NCI-H146 (cell line): ENCODE results near the gene BIRC7.

Experiments
- DNase-seq: peaks from one replicate; lab custom pipeline; 2025; lab: John Stamatoyannopoulos, UW

BIRC7 gene

DNA sequence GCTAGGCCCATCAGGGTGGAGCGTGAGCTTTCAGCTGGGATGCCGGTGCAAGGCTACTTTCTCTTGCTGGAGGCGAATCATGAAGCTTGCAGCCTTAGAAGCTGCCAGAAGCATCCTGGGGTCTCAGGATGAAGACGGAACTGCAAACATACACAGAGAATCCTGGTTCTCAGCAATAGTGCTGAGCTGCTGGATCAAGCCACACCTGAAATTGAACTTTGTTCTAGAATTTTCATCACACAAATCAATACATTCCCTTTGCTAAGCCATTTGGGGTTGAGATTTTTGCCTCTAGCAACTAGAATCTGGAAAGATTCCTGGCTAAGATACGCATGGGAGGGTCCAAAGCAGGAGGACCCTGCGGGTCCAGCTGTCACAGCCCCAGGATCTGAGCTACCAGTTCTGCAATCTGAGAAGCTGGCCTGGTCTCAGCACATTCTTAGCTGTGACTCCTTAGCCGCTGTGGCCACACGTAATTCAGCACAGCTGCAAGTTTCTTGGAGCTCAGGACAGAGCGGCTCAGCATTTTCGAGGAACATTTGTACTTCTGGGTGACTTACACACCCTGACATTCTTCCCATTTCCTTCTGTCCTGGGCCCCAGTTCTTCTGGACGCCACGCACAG, 30.3 kb downstream of the BIRC7 start:
- no peak for DNase-seq

DNA sequence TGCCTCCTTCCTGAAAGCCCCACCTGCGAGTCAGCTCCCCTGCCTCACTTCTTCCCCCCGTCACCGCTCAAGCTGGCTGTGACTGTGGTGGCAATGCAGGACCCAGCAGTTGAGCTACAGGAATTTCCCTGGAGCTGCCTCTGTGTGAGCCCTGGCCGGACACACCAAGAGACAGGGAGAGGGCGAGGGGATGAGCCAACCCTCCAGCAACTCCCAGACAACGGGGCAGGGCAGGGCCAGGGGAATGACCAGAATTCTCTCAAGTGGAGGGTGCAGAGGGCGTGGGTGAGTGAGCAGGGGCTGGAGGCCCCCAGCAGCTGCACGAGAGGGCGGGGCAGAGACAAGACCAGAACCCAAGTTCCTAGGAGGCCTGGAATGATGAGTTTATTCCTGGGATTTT, 32.0 kb downstream of the BIRC7 start:
- no peak for DNase-seq

DNA sequence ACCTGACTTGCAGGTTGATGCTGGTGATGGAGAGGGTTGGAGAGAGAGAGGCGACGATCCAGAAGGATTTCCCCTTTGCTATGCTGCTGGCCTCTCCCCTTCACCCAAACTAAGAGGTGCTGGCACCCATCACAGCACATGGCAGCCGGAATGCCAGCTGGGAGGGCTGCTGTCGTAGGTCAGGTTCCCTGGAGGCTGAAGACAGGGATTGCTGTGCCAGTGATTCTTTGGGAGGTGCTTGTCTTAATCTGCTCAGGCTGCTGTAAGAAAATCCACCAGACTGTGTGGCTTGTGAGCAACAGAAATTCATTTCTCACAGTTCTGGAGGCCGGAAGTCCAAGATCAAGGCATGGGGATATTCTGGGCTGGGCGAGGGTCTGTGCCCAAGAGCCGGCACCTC, 32.6 kb downstream of the BIRC7 start:
- DNase-seq, result no peak

DNA sequence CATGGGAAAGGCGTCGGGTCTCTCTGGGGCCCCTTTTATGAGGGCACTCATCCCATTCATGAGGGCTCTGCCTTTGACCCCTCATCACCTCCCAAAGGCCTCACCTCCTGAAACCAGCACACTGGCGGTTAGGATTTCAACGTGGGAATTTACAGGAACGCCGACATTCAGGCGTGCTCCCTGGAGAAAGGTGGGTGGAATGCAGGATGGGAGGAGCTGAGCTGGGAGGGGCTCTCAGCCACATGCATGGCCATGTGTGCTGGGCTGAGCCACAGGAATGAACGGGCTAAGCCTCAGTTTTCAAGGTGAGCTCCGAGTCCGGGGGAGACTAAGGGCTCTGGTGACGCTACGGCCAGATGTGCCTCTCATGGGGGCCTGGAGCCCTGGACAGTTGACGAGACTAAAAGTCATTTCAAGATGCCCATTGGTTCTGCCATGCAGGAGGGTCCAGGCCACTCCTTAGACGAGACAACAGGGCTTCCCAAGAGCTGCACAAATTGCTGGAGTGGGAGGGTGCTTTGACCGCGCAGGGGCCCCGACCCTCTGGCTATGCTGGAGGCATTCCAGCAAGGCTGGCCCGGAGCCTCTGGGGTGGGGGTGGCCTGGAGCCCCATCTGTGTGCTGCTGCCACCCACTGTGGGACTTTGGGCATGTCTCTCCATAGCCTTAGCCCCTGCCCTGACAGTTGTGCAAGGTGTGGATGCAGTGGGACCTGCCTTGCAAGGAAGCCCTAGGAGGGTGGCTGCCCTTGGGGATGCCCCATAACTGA, 33.1 kb downstream of the BIRC7 start:
- DNase-seq, result no peak

DNA sequence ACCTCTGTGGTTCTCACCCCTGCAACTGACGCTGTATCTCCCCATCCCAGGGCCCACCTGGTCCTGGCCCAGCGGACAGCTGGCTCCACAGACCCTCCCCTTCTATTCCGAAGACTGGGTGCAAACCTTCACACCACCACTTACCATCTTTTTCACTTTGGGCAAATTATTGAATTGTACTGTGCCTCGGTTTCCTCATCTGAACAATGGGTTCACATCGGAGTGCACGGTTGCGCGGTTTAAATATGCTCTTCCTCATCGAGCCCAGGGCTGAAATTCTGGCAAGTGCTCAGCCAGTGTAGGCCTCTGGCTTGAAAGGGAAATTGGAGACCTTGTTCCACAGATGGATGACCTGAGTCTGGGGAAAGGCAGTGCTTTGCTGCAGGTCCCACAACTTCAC, 34.0 kb downstream of the BIRC7 start:
- no peak for DNase-seq

DNA sequence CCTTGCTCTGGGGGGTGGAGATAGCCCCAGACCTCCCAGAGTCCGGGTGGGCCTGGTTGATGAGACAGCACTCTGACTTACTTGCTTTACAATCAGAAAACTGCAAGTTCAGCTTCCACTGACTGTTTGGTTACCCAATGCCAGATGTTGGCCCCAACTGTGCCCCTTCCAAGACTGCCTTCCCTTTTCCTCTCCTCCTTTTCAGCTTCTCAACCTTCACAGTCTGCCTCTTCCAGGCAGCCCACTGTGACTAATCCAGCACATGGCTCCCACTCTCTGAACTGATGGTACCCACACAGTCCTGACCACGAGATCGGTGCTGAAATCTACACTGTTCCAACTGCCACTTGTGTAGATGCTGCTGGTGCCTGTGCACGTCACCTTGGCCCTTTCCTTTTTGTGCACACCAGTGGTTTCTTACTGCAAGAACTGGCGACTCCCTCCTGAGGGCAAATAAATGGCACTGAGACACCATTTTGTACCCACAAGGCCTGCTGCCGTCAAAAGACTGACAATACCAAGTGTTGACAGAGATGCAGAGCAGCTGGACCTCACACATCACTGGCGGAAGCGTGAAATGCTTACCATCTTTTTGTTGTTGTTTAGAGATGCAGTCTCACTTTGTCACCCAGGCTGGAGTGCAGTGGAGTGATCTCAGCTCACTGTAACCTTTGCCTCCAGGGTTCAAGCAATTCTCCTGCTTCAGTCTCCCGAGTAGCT, 35.1 kb downstream of the BIRC7 start:
- DNase-seq, result no peak

DNA sequence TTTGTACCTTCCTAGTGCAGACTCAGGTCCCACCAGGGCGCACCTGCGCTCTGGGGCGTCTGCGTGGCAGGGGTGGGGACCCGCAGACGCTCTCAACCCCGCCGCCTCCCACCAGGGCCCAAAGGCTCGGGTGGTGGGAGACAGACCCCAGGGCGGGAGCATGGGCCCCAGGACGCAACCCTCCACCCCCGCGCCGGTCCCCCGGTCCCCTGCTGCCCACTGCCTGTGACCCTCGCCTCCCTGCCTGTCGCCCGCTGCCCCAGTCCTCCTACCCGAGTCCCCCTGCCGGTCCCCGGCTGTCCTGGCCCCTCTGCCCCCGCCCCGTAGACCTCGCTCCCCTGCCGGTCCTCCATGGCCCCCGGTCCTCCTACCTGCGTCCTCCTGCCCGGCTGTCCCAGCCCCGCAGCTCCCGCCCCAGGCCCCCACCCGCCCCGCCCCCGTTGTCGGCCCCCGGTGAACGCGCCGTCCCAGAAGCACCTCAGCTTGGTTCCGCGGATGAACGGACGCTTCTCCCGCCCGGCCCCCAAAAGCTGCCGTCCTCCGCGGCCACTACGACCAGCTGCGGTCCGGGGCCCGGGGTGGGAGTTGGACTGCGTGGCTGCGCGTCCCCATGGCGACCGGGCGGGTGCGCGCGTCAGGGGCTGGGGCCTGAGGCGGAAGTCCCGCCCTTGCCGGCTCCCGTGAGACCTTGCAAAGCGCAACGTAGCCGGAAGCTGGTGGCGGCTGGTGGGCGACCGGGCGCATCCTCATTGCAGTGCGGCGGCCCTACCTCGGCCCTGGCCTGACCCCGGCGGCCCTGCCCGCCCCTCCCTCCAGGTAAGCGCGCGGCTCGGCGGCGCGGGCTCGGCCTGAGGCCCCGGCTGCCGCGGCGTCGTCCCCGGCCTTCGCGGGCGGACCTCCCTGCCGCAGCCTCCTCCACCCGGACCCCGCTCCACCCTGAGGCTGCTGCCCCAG, 36.7 kb downstream of the BIRC7 start, which contains the start of gene ARFGAP1:
ARFGAP1 (plus strand) TSS at position 709 of the 954 bp plus-strand sequence. CDS start 2,768 bp downstream, outside the sequence.
- DNase-seq, result peak; percentile 95

DNA sequence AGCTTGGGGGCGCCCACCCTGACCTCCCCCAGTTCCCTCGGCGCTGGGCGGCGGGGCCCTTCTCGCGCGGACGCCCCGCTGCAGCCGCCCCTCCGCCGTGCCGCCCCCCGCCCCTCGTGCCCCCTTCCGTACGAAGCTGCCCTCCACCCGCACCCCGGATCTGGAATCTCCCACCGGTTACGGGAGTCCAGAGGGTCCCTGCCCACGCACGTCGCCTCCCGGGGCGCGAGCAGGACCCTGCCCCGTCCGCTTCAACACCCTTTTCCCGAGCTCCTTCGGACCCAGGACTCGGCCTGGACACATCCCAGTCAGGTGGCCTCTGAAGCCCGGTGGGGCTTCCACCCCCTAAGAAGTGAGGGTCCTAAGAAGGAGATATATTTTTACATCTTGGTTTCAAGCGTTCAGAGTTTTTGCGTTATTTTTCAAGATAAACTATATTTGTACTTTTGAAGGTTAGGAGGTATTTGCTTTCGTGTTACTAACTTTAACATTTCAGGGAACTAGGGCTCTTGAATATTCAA, 37.4 kb downstream of the BIRC7 start:
- no peak for DNase-seq

DNA sequence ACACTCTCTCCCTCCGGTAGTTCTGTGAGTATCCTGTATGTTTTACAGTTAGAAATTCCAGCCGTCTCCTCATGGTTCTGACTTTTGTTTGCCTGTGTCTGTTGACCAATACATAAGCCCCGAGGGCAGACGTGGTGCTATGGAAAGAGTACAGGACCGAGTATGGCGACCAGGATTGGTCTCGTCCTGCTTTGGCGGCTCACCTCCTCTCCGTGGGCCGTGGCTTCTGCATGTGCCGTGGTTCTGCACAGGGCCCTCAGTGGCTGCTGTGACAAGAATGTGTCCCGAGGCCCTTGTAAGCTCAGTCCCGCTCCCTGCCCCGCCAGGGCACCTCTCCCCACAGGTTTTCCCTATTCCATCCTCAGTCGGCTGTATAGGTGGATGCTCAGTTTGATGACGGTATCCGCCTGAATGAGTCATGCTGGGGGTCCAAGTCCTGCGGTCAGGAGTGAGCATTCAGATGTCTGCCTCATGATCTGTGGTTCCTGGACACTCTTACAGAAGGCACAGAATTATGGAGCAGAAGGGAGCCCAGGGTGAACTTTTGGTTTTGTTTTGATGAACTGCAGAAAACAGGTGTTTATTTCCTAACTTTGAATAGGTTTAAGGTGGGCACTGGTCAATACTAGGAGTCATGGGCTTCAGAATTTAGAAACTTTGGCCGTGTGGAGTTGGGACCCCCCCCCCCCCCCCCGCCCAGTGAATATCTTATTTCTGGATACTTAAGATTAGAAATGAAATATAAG, 38.1 kb downstream of the BIRC7 start:
- DNase-seq, result peak; percentile 36

DNA sequence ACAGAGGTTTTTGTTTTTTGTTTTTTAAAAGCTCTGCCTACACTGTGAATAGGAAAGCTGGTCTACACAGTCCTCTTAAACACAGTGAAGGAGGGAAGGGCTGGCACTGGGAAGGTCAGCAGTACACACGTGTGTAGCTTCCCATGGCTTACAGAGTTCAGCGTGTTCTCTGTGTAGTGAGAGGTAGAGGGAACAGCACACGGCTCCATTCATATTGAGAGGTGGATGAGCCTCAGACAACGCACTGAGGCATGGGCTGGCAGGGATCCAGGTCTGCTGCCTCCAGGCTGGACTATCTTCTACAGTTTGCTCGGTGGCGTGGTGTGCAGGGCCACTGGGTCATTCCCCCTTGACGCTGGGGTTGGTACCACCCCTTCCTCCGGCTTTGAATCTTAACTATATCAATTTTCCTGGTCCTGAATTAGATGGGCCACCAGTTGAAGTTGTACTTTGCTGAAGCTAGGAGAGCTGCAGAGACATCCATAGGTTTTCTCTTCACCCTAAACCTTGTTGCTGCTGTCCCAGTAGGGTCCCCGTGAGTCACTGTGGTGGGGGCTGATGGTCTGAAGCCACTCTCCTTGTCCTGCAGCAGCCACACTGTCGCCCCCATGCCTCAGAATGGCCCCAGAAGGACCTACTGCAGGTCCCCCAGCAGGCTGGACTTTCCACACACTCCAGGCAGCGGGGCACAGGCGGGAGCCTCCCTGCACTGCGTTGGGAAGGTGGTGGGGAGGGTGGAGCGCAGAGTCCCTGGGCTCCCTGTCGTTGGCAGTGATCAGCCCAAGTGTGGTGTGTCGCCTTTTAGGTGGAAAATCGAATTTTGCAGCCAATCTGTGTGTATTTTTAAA, 38.9 kb downstream of the BIRC7 start:
- DNase-seq, result no peak

DNA sequence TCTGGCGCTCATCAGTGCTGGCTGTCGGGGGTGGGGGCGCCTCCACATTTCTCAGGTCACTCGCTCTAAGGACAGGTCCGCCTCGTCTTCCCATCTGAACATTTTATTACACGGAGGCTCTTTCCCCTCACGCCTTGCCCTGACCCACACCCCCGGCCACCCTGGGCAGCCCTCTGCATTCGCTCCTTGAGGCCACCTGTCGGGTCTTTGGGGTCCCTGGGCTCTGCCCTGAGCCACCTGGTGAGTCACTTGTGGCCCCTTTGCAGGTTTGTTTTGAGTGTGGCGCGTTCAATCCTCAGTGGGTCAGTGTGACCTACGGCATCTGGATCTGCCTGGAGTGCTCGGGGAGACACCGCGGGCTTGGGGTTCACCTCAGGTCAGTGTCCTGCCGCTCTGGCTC, 40.1 kb downstream of the BIRC7 start:
- DNase-seq, result no peak

DNA sequence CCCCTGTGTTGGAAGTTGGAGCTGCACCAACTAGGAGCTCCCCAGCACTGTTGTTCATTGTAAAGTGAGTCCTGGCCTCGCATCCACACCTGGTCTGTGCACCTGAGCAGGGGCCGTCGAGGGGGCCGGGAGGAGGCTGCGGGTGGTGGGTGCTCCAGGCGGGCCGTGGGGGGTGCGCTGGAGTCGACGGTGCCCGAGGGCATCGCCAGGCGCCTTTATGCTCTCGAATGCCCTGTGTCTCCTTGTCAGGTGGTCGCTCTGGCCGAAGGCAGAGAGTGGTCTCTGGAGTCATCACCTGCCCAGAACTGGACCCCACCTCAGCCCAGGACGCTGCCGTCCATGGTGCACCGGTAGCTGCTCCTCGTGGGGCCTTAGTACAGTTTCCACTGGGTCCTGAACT, 41.3 kb downstream of the BIRC7 start:
- no peak for DNase-seq

DNA sequence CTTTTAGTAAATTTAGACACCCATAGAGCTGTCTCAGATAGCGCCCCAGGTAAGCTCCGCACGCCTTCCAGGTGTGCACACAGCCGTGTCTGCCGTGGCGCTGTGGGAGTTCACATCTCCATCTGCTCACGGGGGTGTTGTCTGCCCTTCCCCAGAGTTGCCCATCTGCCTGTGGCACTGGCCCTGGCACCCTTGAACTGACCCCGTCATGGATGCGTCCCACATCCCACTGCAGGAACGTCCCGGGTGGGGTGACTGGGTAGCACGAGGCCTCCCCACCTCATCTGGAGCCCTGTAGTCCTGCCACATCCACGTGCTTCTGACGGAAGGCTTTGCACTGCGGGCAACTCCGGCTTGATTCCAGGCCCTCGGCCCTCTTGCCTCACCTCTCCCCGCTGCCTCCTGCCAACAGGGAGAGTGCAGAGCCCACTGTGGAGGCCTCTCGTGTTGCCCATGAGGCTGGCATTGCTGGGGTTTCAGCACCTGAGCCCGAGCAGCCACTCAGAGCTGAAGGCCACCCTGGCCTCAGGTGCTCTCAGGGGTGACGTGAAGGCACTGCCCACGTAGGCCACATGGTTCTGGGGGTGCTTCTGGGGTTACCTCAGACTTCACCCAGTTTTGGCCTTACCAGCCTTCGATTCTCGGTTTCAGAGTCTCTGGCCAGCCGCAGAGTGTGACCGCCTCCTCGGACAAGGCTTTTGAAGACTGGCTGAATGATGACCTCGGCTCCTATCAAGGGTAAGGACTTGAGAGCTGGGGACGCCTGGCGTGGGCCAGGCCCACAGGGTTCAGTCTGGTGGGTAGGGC, 42.0 kb downstream of the BIRC7 start:
- no peak for DNase-seq

DNA sequence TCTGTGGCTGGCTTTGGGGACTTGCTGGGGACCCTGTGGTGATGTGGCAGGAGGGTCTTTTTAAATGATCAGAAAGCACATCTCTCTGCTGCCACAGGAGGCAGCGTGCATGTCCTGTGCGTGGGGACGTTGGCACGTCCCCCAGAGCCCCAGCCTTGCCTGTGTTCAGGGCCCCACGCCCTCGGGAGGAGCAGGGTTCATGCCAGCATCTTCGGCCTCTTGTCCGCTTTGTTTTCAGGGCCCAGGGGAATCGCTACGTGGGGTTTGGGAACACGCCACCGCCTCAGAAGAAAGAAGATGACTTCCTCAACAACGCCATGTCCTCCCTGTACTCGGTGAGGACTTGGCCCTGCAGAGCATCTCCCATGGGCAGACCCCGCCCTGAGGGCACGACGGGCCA, 43.0 kb downstream of the BIRC7 start:
- DNase-seq, result no peak

DNA sequence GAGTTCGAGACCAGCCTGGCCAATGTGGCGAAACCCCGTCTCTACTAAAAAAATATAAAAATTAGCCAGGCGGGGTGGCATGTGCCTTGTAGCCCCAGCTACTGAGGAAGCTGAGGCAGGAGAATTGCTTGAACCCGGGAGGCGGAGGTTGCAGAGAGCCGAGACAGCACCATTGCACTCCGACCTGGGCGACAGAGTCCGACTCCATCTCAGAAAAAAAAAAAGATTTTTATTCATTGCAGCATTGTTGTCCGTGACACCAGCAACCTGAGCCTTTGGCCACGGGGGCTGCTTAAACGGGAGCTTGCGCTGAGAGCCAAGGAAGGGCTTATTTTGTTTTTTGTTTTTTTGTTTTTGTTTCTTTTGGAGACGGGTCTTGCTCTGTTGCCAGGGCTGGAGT, 44.2 kb downstream of the BIRC7 start:
- DNase-seq, result no peak

DNA sequence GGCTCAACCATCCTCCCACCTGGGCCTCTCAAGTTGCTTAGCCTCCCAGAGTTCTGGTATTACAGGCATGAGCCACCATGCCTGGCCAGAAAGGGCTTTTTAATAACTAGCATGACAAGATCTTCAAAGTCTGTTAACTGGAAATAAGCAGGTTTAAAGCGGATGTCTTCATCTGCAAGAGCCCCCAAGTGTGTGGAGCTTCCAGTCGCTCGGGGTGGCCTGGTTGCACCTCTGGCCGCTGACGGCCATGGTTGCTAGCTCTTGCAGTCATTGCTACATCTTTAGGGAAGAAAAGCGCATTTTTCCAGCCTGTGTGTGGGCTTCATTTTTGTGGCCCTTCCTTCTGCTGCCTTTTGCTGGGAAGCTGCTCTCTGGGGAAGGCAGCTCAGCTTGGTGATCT, 44.7 kb downstream of the BIRC7 start:
- no peak for DNase-seq

DNA sequence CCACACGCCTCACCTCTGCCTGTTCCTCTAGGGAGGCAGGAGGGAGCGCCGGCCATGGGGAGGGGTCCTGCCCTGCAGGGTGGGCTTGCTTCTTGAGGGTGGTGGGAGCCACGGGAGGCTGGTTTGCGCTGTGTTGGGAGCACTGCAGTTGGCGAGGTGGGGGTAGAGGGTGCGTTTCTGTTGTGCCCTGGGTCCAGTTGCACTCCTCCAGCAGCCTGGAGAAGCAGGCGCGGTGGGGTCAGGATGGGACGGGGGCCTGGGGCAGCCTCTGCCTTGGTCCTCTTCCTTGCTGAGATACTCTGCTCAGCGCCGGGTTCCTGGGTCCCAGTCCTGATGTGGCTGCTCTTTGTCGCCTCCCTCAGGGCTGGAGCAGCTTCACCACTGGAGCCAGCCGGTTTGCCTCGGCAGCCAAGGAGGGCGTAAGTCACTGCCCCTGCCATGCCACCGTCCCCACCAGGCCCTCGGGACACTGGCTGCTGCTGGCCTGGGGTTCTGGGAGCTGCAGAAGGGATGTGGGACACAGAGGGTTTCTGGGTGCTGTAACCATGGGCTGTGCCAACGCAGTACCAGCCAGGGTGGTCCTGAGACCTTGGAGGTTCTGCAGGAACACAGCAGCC, 45.3 kb downstream of the BIRC7 start:
- DNase-seq, result no peak

DNA sequence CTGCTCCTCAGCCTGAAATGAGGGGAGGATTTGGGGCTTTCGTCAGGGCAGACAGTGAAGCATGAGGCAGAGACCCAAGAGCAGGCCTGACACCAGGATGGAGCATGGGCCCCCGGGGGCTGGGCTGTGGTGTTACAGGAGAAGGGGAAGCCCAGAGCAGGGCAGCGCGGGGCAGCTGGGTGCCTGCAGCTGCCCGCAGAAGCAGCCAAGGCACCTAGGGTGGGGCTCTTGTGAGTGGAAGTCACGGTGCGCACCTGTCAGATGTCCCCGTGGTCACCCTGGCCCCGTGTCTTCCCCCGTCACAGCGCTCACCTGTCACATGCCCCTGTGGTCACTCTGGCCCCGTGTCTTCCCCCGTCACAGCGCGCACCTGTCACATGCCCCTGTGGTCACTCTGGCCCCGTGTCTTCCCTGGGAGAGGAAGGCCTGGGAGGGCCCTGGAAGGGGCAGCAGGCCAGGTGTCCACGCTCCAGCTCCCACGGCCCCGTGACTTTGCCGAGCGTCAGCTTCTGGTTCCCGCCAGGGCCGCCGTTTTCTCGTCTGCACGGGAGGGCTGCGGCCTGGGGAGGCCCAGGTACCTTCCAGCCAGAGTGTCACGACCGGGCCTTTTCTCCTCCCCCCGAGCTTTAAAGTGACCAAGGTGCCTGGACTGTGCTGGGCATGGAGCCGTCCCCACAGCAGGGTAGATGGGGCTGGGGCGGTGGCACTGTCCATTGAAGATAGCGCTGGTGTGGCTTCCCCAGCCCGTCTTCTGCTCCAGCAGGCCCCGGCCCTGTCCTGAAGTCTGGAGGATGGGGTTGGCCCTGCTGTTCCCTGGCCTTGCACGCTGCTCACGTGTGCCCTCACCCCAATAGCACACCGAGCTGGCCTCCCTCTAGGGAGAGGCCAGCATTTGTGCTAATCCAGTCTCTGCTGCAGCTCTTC, 46.3 kb downstream of the BIRC7 start:
- DNase-seq, result no peak
